Stomach (tissue), 19 donors: ENCODE data around the gene EEF1G. TPM values are rescaled to one million over a fixed set of nuclear protein-coding genes. Genes with fewer than 3 reads are reported as not detected.
A peak's percentile ranks its signal among the peaks of the same experiment; 100 is the strongest.

Source experiments
- DNase-seq, 2 donors: peaks; one replicate each; pipeline versions ENCODE4 v3.0.0 to v3.0.0-alpha.2; 2013 to 2019
- H3K27ac ChIP-seq, 5 donors: fragments of 200-600 bp in 4 of 5; sonication (generic) in 4 of 5; one replicate each; pipeline ENCODE4 v1.5.1; 2013 to 2019; ENCODE audit warnings: mild to moderate bottlenecking in 1 of 5, moderate library complexity in 1 of 5
- H3K27me3 ChIP-seq, 3 donors: fragments of 200-600 bp; sonication (generic); one replicate each; pipeline ENCODE4 v1.5.1; 2017 to 2019; ENCODE audit warnings: mixed run types in 1 of 3
- H3K36me3 ChIP-seq, 4 donors: fragments of 200-600 bp; sonication (generic); 1 replicate in 3 of 4; 2 replicates in 1 of 4; pipeline ENCODE4 v1.5.1; 2016 to 2019
- H3K4me1 ChIP-seq, 4 donors: fragments of 200-600 bp; sonication (generic); one replicate each; pipeline ENCODE4 v1.5.1; 2016 to 2019
- H3K4me3 ChIP-seq, 4 donors: fragments of 200-600 bp; sonication (generic) in 3 of 4; one replicate each; pipeline ENCODE4 v1.5.1; 2016 to 2019; ENCODE audit warnings: mild to moderate bottlenecking in 1 of 4
- H3K9me3 ChIP-seq, 4 donors: fragments of 200-600 bp; sonication (generic); one replicate each; pipeline ENCODE4 v1.5.1; 2016 to 2019
- CTCF ChIP-seq, 7 experiments: fragments of 450-650 bp in 4 of 7; fragments of 200-600 bp in 3 of 7; sonication (generic) in 3 of 7; IDR thresholded peaks; one replicate each; pipeline ENCODE4 v1.5.1; 2016 to 2019; ENCODE audit warnings: antibody characterized with exemption in 7 of 7, control low read depth in 2 of 7, mild to moderate bottlenecking in 1 of 7
- EP300 ChIP-seq: sonication (generic); formaldehyde crosslinking; IDR thresholded peaks from one replicate; pipeline ENCODE4 v1.6.1; 2017; ENCODE audit warnings: antibody characterized with exemption
- POLR2A ChIP-seq, 4 donors: fragments of 450-650 bp; IDR thresholded peaks; one replicate each; pipeline ENCODE4 v1.6.1; 2016; ENCODE audit warnings: antibody characterized with exemption in 4 of 4, control low read depth in 2 of 4, mild to moderate bottlenecking in 1 of 4, moderate library complexity in 1 of 4
- POLR2AphosphoS5 ChIP-seq, 3 donors: sonication (generic); formaldehyde crosslinking; IDR thresholded peaks; one replicate each; pipeline ENCODE4 v1.6.1; 2016; ENCODE audit warnings: antibody characterized with exemption in 3 of 3
- WGBS, 5 donors: extraction: QIAGEN DNeasy Blood & Tissue Kit in 3 of 5; methylation state at CpG; one replicate each; pipeline versions ENCODE4 v1.1.5 to v1.1.7; 2013 to 2018; 5-methylcytosine and 5-hydroxymethylcytosine counted together
- intact Hi-C: fragments of 100-400 bp; cut with DNase I; formaldehyde crosslinking; loops from one replicate; pipeline ENCODE4 v1.15.1; 2023; ENCODE audit warnings: low total_unique reads
- long read RNA-seq, 10 donors: transcript quantifications; one replicate each; lab custom pipeline, GENCODE V29; 2026
- polyA plus RNA-seq, 3 donors: library from polyadenylated mRNA; stranded (reverse); fragments of 200-250 nt; gene quantifications; one replicate each; pipeline ENCODE4 v1.2.3, GENCODE V29; 2013
- total RNA-seq, 5 donors: library from RNA; depleted of rRNA; stranded (reverse); fragments of >200 nt; gene quantifications; one replicate each; pipeline versions ENCODE4 v1.1.0 to v1.2.3, GENCODE V29; 2014 to 2016
- donor health status: healthy with polysubstance abuse.
- donor health status: Bipolar disorder and iron deficiency.
- donor health status: healthy.

The EEF1G gene
- total RNA-seq (1,000 to 10,000 TPM in 1 of 5 donors, 100 to 1,000 TPM in 4; 671 to 1,412 (median 779) TPM), polyA plus RNA-seq (1,000 to 10,000 TPM; 1,415 to 1,760 (median 1,525) TPM)
- long read RNA-seq, donor 1, transcript EEF1G-203 (9 exons, 2,496 nt) = minor isoform, 33 of 515 reads
- long read RNA-seq, donor 1, transcript EEF1G-201 (10 exons, 1,523 nt) = major isoform, 325 of 515 reads
- long read RNA-seq, donor 1, partial matches to known transcripts = 157 of 515 reads
- long read RNA-seq, donor 1, other reads (novel, unspliced or antisense) = 0 of 515 reads
- long read RNA-seq, donor 2, transcript EEF1G-201 (10 exons, 1,523 nt) = major isoform, 504 of 687 reads
- long read RNA-seq, donor 2, transcript EEF1G-203 (9 exons, 2,496 nt) = minor isoform, 72 of 687 reads
- long read RNA-seq, donor 2, partial matches to known transcripts = 111 of 687 reads
- long read RNA-seq, donor 2, other reads (novel, unspliced or antisense) = 0 of 687 reads
- long read RNA-seq, donor 3, transcript EEF1G-203 (9 exons, 2,496 nt) = minor isoform, 68 of 567 reads
- long read RNA-seq, donor 3, transcript EEF1G-201 (10 exons, 1,523 nt) = major isoform, 349 of 567 reads
- long read RNA-seq, donor 3, partial matches to known transcripts = 150 of 567 reads
- long read RNA-seq, donor 3, other reads (novel, unspliced or antisense) = 0 of 567 reads
- long read RNA-seq, donor 4, transcript EEF1G-203 (9 exons, 2,496 nt) = minor isoform, 12 of 59 reads
- long read RNA-seq, donor 4, transcript EEF1G-201 (10 exons, 1,523 nt) = major isoform, 42 of 59 reads
- long read RNA-seq, donor 4, partial matches to known transcripts = 5 of 59 reads
- long read RNA-seq, donor 4, other reads (novel, unspliced or antisense) = 0 of 59 reads
- long read RNA-seq, donor 5, transcript EEF1G-201 (10 exons, 1,523 nt) = major isoform, 459 of 874 reads
- long read RNA-seq, donor 5, transcript EEF1G-203 (9 exons, 2,496 nt) = minor isoform, 122 of 874 reads
- long read RNA-seq, donor 5, partial matches to known transcripts = 283 of 874 reads
- long read RNA-seq, donor 5, other reads (novel, unspliced or antisense) = 10 of 874 reads
- long read RNA-seq, donor 6, transcript EEF1G-201 (10 exons, 1,523 nt) = major isoform, 1,486 of 2,144 reads
- long read RNA-seq, donor 6, transcript EEF1G-203 (9 exons, 2,496 nt) = minor isoform, 140 of 2,144 reads
- long read RNA-seq, donor 6, partial matches to known transcripts = 493 of 2,144 reads
- long read RNA-seq, donor 6, other reads (novel, unspliced or antisense) = 25 of 2,144 reads
- long read RNA-seq, donor 7, transcript EEF1G-203 (9 exons, 2,496 nt) = minor isoform, 134 of 1,248 reads
- long read RNA-seq, donor 7, transcript EEF1G-201 (10 exons, 1,523 nt) = major isoform, 477 of 1,248 reads
- long read RNA-seq, donor 7, partial matches to known transcripts = 628 of 1,248 reads
- long read RNA-seq, donor 7, other reads (novel, unspliced or antisense) = 9 of 1,248 reads
- long read RNA-seq, donor 8, transcript EEF1G-203 (9 exons, 2,496 nt) = minor isoform, 111 of 1,074 reads
- long read RNA-seq, donor 8, transcript EEF1G-201 (10 exons, 1,523 nt) = major isoform, 600 of 1,074 reads
- long read RNA-seq, donor 8, partial matches to known transcripts = 358 of 1,074 reads
- long read RNA-seq, donor 8, other reads (novel, unspliced or antisense) = 5 of 1,074 reads
- long read RNA-seq, donor 9, transcript EEF1G-203 (9 exons, 2,496 nt) = minor isoform, 78 of 1,064 reads
- long read RNA-seq, donor 9, transcript EEF1G-201 (10 exons, 1,523 nt) = major isoform, 391 of 1,064 reads
- long read RNA-seq, donor 9, partial matches to known transcripts = 595 of 1,064 reads
- long read RNA-seq, donor 9, other reads (novel, unspliced or antisense) = 0 of 1,064 reads
- long read RNA-seq, donor 10, transcript EEF1G-201 (10 exons, 1,523 nt) = major isoform, 270 of 389 reads
- long read RNA-seq, donor 10, transcript EEF1G-203 (9 exons, 2,496 nt) = minor isoform, 35 of 389 reads
- long read RNA-seq, donor 10, partial matches to known transcripts = 84 of 389 reads
- long read RNA-seq, donor 10, other reads (novel, unspliced or antisense) = 0 of 389 reads

GRCh38 chr11:62573592-62574362 is at the start of gene EEF1G:
Gene EEF1G (minus strand): TSS chr11:62573891. CDS start chr11:62573842, 49 bp downstream.
- Histone ChIP-seq H3K27ac (peak within 1 kb of the TSS; percentile 84 to 95 (median 93)), H3K4me1 (peaks cover 26 to 68% (median 56%) of the 10 kb centered on the region in 4 donors), H3K4me3 (peak within 1 kb of the TSS; percentile 74 to 98 (median 84)), H3K9me3 (no peaks in the 10 kb centered on the region), H3K36me3 (peaks cover 38 to 69% (median 68%) of the 10 kb centered on the region in 4 donors), H3K27me3 (no peaks in the 10 kb centered on the region)
- TF ChIP-seq POLR2AphosphoS5 (IDR thresholded peaks at IDR 0.05) = peak; percentile 74 to 89 (median 86)
- TF ChIP-seq EP300 = no peak
- TF ChIP-seq POLR2A (IDR thresholded peaks at IDR 0.05) = peak in 2 of 4 donors; percentile 49 to 60
- WGBS, 5 donors = 0 to 1% (median 1%) methylated on average over 46 of the region's 46 CpGs
- DNase-seq = peak; percentile 98 to 100
- intact Hi-C loops = no loop called here

- Histone ChIP-seq H3K27me3 (no peaks in the 10 kb centered on the region), H3K9me3 (no peaks in the 10 kb centered on the region), H3K36me3 (peaks cover 27 to 43% (median 31%) of the 10 kb centered on the region in 4 donors), H3K4me3 (peak overlapping the region; percentile 68 to 82 (median 76)), H3K4me1 (peaks cover 17 to 23% (median 20%) of the 10 kb centered on the region in 4 donors), H3K27ac (peak overlapping the region; percentile 71 to 94 (median 93))
- intact Hi-C loops = no loop called here
- TF ChIP-seq CTCF (IDR thresholded peaks at IDR 0.05) = no peak
- no peak for TF ChIP-seq POLR2A (IDR thresholded peaks at IDR 0.05)
- TF ChIP-seq EP300 = no peak
- no peak for TF ChIP-seq POLR2AphosphoS5 (IDR thresholded peaks at IDR 0.05)
- DNase-seq = no peak
- 85 to 91% (median 88%) methylated on average over 7 of the region's 7 CpGs for whole genome bisulfite sequencing, 5 donors
Measured at GRCh38 chr11:62622476-62623089, 48.9 kb upstream of the EEF1G start.

- DNase-seq = peak; percentile 99
- WGBS, 5 donors = 1 to 2% (median 1%) methylated on average over 32 to 77 of the region's 77 CpGs
- peaks cover 20 to 43% (median 31%) of the 10 kb centered on the region in 4 donors for H3K36me3 ChIP-seq
- intact Hi-C loops = no loop called here
- H3K9me3 ChIP-seq = no peaks in the 10 kb centered on the region
- no peaks in the 10 kb centered on the region for H3K27me3 ChIP-seq
- H3K4me1 ChIP-seq = peaks cover 17 to 23% (median 20%) of the 10 kb centered on the region in 4 donors
- TF ChIP-seq POLR2A (IDR thresholded peaks at IDR 0.05) (no peak), POLR2AphosphoS5 (IDR thresholded peaks at IDR 0.05) (peak; percentile 86 to 98 (median 94)), CTCF (IDR thresholded peaks at IDR 0.05) (peak in 1 of 7 experiments; percentile 46), EP300 (peak; percentile 79)
- peak within 1 kb of the TSS; percentile 68 to 82 (median 76) for H3K4me3 ChIP-seq
- H3K27ac ChIP-seq = peak within 1 kb of the TSS; percentile 71 to 94 (median 93)
Measured at GRCh38 chr11:62621567-62622470, 48.1 kb upstream of the EEF1G start, which contains the start of gene B3GAT3. Gene B3GAT3 (minus strand): TSS chr11:62621986. CDS start chr11:62621947, 39 bp downstream.
